BE2C (cell line): ENCODE results near the gene AMBRA1.

ENCODE experiments used
- DNase-seq: peaks from one replicate; pipeline ENCODE4 v3.0.0-alpha.2; 2020
- H3K27me3 ChIP-seq: fragments of 250-450 bp; sonication (Bioruptor Pico); 2 replicates; pipeline ENCODE4 v1.5.1; 2020; ENCODE audit warnings: mild to moderate bottlenecking
- H3K36me3 ChIP-seq: fragments of 250-450 bp; sonication (Bioruptor Pico); 2 replicates; pipeline ENCODE4 v1.5.1; 2020; ENCODE audit warnings: mild to moderate bottlenecking
- H3K4me1 ChIP-seq: fragments of 250-450 bp; sonication (Bioruptor Pico); 2 replicates; pipeline ENCODE4 v1.5.1; 2020
- H3K4me3 ChIP-seq: 2 replicates; pipeline ENCODE4 v1.5.1; 2011; ENCODE audit warnings: low read depth, low read length
- H3K9me3 ChIP-seq: fragments of 250-450 bp; sonication (Bioruptor Pico); 2 replicates; pipeline ENCODE4 v1.5.1; 2020
- CTCF ChIP-seq: IDR thresholded peaks from 2 replicates; pipeline ENCODE4 v1.5.1; 2012; ENCODE audit warnings: mild to moderate bottlenecking, low read depth, low read length

Gene AMBRA1

GRCh38 chr11:46370253-46370652, 223.6 kb downstream of the AMBRA1 start:
- no peak for TF ChIP-seq CTCF
- Histone ChIP-seq H3K36me3 (no peaks in the 10 kb centered on the region; the same call in 1 of the 2 replicates), H3K9me3 (no peaks in the 10 kb centered on the region), H3K4me3 (no peak overlapping the region), H3K27me3 (no peaks in the 10 kb centered on the region), H3K4me1 (no peaks in the 10 kb centered on the region; the same call in 1 of the 2 replicates)
- no peak for DNase-seq

GRCh38 chr11:46369458-46370152, 224.2 kb downstream of the AMBRA1 start:
- H3K36me3 ChIP-seq = no peaks in the 10 kb centered on the region; the same call in 1 of the 2 replicates
- no peaks in the 10 kb centered on the region for H3K9me3 ChIP-seq
- peak; percentile 77 for DNase-seq
- H3K4me1 ChIP-seq = no peaks in the 10 kb centered on the region; the same call in 1 of the 2 replicates
- no peak overlapping the region for H3K4me3 ChIP-seq
- H3K27me3 ChIP-seq = no peaks in the 10 kb centered on the region
- peak; percentile 77 for TF ChIP-seq CTCF

GRCh38 chr11:46367916-46368267, 225.9 kb downstream of the AMBRA1 start:
- H3K9me3 ChIP-seq = no peaks in the 10 kb centered on the region
- H3K36me3 ChIP-seq = no peaks in the 10 kb centered on the region; the same call in 1 of the 2 replicates
- H3K27me3 ChIP-seq = no peaks in the 10 kb centered on the region
- peaks cover 6% of the 10 kb centered on the region for H3K4me1 ChIP-seq
- TF ChIP-seq CTCF = no peak
- no peak overlapping the region for H3K4me3 ChIP-seq
- no peak for DNase-seq

DNA sequence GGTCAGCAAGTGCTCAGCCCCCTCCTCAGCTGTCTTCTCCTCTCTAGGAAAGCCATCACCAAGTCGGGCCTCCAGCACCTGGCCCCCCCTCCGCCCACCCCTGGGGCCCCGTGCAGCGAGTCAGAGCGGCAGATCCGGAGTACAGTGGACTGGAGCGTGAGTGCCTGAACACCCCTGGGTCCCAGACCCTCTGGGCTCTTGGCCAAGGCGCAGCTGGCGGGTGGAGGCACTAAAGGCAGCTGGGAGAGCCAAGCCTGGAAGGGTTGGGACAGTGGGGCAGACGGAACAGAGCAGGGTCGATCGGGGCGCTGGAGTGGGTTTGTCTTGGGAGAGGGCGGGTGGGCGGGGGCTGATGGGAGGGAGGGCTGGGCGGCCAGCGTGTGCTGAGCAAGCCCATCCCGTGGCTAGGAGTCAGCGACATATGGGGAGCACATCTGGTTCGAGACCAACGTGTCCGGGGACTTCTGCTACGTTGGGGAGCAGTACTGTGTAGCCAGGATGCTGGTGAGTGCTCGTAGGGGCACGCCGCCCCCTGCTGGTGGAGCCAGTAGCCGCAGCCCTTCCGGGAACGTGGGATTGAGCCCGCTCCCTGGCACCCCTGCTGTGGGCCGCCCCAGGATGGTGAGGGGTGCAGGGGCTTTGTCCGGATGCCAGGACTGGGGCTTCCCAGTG, 226.4 kb downstream of the AMBRA1 start:
- H3K36me3 ChIP-seq = no peaks in the 10 kb centered on the region; the same call in 1 of the 2 replicates
- peaks cover 10% of the 10 kb centered on the region for H3K4me1 ChIP-seq
- H3K9me3 ChIP-seq = no peaks in the 10 kb centered on the region
- peak; percentile 58 for TF ChIP-seq CTCF
- H3K4me3 ChIP-seq = no peak overlapping the region
- DNase-seq = peak; percentile 61
- no peaks in the 10 kb centered on the region for H3K27me3 ChIP-seq

- H3K36me3 ChIP-seq = no peaks in the 10 kb centered on the region; the same call in 1 of the 2 replicates
- no peak overlapping the region for H3K4me3 ChIP-seq
- no peaks in the 10 kb centered on the region for H3K9me3 ChIP-seq
- DNase-seq = no peak
- peaks cover 10% of the 10 kb centered on the region for H3K4me1 ChIP-seq
- H3K27me3 ChIP-seq = no peaks in the 10 kb centered on the region
- no peak for TF ChIP-seq CTCF
Observed at GRCh38 chr11:46366661-46367161, 227.1 kb downstream of the AMBRA1 start.

GRCh38 chr11:46366260-46366659, 227.6 kb downstream of the AMBRA1 start:
- H3K4me3 ChIP-seq = no peak overlapping the region
- H3K9me3 ChIP-seq = no peaks in the 10 kb centered on the region
- TF ChIP-seq CTCF = no peak
- DNase-seq = no peak
- H3K27me3 ChIP-seq = no peaks in the 10 kb centered on the region
- peaks cover 10% of the 10 kb centered on the region for H3K4me1 ChIP-seq
- no peaks in the 10 kb centered on the region; the same call in 1 of the 2 replicates for H3K36me3 ChIP-seq
